ENCODE data around the gene MAD1L1.

The MAD1L1 gene

DNA sequence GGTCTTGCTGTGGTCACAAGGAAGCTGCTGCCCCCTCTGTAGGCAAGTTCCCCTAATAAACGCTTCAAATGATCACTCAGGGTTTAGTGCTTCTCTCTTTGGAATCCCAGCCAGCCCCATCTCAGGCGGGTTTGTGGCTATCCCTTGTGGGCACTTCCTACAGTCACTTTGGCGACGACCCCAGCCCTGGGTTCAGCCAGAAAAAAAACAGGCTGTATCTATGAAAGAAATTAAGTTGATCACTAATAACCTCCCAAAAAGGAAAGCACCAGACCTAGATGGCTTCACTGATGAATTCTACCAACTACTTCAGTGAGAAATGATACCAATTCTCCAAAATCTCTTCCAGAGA lies 208.2 kb downstream of the MAD1L1 start:
- no peak for DNase-seq

DNA sequence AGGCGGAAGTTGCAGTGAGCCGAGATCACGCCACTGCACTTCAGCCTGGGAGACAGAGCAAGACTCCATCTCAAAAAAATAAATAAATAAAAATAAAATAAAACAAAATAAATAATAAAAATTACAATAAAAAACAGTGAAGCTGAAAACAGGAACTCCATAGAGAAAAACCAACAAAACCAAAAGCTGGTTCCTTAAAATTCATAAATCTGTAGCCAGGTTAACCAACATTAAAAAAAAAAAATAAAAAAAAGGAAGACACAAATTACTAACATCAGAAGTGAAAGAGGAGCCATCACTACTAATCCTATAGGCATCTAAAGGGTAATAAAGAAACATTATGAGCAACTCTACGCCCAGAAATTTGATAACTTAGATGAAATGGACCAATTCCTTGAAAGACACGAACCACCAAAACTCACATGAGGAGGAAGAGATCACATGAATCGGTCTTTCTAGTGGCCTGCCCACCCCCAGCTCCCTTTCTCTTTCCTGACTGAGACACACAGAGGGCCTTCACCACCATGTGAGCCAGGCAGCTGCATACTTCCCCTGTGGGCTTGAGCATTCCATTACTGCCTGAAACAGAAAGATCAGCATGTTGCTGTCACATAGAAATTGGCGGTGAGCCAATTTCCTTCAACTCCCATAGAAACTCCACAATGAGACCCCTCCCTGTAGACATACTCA lies 208.7 kb downstream of the MAD1L1 start:
- DNase-seq, result no peak

DNA sequence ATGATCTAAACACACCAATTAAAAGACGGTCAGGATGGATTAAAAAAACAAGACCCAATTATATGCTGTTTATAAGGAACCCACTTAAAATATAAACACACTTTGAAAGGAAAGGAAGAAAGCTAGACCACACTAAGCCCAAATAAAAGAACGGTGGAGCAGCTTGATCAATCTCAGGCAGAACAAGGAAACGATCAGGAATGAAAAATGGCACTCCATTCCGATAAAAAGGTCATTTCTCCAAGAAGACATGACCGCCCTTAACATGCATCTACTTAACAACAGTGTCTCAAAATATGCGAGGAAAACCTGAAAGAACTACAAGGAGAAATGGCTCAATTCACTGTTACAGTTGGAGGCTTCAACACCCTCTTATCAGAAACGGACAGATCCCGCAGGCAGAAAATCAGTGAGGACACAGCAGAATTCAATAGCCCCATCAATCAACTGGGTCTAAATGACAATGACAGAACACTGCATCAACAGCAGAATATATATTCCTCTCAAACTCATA lies 210.0 kb downstream of the MAD1L1 start:
- no peak for DNase-seq

DNA sequence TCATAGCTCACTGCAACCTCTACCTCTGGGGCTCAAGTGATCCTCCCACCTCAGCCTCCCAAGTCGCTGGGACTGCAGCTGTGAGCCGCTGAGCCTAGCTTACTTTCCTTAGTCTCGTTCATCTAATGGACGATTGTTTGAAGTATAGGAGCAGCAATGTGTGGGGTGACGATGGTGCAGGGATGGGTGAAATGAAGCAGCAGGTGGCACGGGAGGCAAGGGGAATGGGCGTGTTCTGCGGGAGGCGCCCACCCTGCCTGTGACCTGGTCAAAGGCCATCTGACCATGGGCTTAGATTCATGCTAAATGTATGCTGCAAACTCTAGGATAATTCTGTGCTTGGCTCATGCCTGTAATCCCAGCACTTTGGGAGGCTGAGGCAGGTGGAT lies 210.7 kb downstream of the MAD1L1 start:
- DNase-seq, result no peak

DNA sequence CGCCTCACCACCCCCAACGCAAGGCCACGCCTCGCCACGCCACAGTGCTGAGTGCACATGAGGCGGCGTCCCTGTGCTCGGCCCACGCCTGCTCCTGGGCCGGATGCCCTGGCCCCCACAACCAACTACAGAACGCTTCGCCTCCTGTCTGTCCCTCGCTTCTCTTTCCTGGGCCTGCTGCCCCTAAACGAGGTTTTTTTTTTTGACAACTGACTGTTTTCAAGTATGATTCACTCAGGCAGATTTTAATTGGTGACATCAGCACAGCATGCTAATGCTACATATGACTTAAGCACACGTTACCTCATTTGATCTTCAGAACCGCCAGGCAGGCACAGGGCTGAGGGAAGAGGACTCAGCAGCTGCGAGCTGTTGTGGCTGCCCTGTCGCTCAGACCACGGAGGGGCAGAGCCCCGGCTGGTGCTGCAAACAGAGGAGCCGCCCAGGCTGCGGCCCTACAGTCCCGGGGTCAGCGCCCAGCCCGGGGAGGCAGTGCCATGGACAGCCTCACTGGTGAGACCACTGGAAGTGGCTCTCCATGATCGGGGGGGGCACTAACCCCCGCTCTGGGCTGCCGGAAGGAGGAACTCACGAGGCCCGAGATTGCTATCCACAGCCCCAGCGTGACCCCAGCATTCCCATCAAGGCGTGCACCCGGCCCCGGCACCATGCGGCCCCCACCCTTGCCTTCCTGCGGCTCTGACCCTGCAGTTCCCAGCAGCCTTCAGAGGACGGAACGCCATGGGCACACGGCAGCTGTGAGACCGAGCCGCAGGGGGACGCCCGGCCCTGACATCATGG lies 212.8 kb downstream of the MAD1L1 start:
- peak; percentile 28 for DNase-seq

DNA sequence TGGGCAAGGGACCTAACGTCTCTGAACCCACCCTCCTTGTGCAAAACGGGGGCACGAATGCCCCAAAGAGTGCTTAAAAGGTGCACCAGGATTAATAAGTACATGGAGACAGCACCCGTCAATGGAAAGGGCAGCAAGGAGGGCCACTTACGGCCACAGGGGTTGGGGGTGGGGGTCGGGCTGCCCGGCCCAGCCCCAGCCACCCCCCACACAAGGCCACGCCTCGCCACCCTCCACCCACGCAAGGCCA lies 213.4 kb downstream of the MAD1L1 start:
- DNase-seq, result no peak

DNA sequence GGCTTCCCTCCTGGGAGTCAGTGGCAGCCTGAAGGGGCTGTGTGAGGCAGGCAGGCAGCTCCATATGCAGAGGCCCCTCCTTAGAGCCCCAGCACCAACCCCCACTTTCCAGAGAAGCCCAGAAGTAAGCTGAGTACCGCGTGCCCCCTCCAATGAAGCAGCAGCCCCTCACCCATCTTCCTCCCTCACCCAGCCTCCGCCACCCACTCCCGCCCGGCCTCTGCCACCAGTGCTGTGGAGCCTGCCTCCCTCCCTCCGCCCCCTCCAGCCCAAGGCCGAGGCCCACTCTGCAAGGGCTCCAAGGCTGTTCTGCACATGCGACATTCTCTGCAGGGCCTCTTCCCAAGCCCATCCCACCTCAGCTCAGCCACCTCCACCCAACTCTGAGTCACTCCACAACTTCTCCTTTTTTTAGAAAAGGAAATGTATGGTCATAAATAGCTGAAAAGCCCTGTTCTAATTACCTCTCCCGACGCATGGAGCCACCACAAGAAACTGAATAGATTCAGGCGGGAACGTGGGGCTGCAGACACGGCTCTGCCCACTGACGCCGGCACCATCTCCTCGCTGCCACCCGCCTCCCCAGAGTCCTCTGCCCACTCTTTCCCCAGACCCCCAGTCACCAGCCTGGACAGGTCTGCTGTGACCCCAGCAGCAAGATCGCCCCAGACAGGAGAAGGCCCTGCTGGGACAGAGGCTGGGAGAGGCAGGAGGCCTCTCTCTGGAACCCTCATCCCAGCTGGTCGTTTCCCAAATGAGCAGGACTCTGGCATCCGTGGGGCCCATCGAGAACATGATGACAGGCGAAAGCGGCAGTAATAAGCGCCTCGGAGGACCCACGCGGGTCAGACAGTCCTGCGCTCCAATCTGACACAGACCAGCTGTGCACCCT lies 213.9 kb downstream of the MAD1L1 start:
- peak; percentile 11 for DNase-seq

DNA sequence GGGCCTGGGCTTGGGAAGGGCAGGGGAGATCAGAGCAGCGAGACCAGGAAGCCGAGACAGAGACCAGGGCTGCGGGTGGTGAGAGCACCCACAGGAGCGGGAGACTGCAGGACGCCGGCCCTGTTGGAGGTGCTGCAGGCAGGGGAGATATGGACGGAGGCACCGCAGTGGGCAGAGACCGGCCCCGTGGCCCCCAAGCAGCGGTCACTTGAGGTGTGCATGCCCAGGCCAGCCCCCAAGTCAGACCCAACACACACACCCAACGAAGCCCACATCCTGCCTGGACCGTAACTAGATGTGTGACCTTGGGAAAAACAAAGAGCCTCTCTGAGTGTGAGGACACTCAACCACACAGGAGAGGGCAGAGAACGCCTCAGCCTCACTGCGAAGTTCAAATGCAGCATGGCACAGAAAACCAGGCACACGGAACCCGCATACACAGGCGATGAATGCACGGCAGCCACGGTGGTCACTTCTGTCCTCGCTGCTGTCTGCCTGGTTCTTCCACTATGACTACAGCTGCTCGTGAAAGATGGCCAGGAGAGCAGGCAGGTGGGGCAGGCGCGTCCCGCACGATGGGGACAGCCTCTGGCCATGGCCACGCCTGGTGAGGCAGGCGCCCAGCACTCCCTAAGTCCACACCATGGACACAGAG lies 214.7 kb downstream of the MAD1L1 start:
- DNase-seq, result no peak

DNA sequence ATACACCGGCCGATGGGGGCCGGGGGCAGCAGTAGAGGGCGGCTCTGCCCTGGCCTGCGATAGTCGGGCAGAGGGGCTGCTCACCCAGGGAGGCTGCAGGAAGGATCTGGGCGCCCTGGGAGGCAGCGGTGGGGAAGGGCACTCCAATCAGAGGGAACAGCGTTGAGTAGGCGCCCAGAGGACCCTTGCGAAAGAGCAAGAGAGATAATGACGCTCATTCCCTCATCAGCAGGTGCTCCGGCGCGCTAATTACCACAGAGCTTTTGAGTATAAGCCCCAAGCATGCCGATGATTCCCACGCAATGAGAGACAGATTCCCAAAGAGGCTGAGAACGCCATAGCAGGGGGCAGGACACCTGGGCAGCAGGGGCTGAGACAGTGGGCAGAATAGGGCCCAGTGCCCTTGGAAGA lies 215.3 kb downstream of the MAD1L1 start:
- no peak for DNase-seq

DNA sequence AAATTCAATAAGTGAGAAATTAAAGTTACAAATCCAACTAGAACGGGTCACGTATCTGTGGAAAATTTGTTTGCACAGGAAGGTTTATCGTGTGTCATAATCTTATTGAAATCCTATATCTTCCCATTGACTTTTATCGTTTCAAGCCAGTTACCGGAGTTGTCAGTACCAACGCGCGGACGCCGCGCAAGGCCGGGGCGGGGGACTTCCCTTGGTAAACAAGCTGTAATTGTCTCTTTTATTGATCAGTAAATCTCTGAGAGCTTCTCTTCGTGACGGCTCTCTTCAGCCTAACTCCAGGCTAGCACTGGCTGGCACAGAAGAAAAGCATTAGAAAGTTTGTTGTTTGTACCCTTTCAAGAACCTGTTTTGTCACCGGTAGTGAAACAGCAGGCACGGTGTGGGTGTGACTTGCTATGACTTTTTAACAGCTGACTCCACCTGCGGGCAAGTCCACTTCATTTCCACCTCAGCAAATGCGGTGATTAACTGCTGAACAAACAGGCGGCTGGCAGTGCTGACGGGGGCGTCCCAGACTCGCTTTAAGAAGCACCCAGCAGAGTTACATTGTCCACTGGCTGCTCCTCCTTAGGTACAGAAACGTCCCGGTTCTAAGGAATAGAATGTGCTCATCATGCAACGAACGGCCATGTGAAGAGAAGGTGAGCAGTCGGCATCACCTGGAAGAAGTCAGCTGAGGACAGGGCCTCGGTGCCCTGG lies 215.8 kb downstream of the MAD1L1 start:
- no peak for DNase-seq

DNA sequence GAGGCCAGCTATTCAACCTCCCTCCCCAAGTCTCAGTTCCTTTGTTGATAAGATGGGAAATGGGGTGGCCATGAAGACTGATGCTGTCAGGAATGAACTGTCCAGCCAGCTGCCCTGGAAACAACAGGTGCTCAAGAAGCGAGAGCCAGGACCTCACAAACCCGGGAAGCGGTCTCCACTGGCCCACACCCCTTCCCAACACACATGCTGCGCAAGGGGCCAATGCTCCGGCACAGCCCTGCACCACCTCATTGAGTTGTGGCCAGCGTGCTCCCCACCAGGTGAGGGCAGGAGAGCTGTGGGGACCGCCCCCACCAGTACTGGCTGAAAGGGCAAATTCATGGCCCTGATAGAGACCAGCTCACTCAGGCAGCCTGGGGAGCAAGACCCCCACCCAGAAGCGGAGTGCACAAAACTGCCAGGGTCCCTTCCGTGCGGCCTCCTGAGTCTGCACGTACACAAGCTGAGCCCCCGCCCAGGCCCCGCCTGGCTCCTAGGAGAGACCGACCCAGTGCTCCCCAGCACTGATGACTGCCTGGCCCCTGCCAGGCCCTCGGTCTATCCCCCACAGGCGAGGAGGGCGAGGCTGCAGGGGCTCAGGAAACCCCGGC lies 216.6 kb downstream of the MAD1L1 start:
- no peak for DNase-seq

DNA sequence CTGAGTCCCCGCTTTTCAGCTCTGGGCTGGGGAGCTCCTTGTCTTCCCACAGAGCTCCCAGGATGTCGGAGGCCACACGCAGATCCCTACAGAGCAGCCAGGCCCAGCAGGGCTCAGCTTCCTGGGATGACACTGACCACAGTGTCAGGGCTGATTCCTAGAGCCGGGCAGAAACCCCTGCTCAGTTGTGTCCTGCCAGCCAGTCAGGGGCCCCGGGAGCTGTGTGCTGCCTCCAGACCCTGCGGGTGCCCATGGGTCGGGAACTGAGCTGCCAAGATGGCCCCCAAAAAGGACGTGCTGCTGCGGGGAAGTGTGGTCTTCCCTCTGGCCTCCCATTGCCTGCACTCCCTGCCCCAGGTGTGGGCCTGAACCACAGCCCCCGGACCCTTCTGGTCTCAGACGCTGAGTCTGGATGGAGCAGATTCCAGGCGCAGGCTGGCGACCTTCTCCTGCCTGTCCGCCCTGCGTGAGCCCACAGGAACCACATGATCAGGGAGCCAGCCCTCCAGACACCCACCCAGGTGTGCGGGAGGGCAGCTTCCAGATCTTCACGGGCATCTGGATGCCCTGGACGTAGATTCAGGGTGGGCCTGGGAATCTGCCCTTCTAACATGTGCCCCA lies 217.4 kb downstream of the MAD1L1 start:
- DNase-seq, result no peak

DNA sequence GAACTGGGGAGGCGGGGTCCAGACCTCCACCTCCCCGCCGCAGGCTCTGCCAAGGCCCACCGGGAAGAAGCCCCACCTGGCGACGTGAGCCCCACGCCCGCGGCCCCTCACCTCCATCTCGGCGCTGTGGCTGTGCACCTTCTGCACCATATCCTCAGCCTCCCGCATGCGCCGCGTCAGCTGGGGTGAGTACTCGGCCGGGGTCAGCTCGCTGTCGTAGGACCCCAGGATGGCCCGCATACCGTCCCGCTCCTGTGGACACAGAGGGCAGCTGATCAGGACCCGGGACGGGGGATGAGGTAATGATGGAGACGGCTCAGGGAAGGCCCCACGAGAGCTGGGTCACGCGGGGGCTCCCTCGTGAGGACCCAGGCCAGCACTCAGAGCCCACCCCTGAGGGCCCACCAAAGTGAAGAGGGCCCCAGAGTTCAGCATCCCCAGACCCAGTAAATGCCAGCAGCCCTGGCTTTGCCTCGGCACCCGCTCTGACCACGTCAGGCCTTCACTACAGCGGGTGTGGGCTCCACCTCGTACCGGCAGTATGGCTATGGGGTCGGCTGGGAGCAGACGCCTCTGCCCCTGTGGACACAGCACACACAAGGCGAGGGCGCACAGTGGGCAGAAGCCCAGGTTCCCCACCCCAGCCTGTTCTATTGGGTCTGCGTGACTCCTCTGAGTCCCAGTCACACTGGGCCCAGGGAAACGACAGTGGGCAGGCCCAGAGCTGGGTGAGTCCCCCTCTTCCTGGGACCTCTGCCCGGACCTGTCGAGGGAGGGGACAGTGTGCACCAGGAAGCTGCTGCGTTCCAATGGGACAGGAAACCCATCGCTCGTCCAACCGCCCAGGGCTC lies 218.1 kb downstream of the MAD1L1 start:
- no peak for DNase-seq

DNA sequence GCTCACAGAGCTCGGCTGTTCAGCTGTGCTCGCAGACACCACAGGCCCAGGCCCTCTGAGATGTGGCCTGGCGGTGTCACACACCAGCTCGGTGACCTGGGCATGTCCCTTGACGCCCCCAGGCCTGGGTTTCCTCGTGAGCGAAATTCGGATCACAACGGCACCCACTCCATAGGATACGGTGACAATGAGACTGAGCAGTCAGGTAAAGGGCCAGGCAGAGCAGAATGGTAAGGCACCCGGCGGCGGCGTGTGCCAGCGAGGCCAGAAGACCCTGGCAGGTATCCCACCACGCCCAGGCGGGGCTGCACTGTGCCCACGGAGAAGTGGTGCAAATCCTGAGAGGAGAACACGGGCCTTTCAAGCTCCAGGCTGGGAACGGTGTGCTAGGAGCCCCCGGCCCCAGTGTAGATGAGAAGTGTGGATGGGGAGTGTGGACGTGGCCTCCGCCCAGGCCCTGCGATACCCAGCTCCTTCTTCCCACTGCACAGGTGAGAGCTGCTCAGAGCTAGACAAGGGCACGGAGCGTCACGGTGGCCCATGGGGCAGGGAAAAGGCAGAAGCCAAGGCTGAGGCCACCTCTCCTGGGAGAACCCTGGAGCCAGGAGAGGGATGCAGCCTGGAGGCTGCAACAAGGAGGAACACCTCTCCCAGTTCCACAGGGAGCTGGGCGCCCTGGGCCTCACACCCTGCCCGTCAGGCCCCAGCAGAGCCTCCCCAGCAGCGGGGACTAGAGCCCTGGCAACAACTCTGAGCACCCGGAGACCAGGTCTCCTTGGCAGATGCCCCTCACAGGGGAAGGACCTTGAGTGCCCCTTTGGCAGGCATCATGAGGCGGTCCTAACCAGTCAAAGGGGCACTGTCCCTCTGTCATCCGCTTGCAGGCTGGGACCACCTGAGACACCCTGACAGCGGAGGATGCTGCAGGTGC lies 219.1 kb downstream of the MAD1L1 start:
- no peak for DNase-seq

DNA sequence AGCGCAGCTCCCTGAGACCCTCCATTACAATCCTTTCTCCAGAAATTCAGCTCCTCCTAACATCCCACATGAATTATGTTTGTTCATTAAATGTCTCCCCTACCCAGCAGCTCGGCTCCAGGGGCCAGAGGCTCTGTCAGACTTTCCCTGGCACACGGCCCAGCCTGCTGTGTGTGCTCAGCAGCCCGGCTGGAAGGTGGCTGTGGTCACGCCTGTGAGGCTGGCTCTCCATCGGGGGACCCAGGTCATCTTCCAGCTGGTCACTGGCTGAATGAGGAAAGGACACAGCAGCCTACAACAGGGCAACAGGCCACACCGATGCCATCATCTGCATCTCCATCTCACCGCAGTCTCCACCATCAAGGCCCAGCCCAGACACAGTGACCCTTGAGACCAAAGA lies 219.8 kb downstream of the MAD1L1 start:
- DNase-seq, result no peak

DNA sequence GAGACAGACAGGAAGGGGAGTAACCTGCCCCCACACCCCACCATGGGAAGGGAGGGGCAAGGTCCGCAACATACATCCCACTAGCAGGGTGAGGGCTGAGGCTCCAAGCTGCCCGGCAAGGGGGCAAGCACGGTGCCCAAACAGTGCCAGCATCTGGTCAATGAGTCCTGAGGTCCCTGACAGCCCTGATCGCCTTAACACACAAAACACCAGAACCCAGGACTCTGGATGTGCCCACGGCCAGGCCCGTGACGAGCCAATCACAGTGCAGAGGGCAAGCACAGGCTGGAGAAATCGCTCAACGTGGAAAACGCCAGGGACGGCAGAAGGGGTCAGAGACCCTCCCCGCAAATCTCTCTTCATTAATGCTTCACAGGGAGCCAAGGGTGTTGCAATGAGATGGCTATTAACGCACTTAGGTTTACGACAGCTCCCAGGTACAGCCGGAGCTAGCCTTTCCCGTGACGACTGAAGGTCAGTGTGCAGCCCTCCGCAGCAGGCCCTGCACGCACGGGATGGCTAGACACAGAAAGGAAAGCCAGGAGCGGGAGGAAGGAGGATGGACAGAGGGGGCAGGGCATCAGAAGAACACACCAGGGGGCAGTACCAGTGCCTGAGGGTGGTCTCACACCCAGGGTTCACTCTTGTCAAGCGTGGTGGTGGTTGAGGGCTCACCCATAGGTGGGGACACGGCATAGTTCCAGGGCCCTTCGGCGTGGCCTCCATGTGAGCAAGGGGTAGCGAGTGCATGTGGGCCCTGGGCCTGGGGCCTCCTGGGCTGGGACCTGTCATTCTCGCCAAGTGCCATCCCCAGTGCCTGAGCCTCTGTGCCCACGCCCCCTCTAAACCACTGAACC lies 220.5 kb downstream of the MAD1L1 start:
- no peak for DNase-seq

DNA sequence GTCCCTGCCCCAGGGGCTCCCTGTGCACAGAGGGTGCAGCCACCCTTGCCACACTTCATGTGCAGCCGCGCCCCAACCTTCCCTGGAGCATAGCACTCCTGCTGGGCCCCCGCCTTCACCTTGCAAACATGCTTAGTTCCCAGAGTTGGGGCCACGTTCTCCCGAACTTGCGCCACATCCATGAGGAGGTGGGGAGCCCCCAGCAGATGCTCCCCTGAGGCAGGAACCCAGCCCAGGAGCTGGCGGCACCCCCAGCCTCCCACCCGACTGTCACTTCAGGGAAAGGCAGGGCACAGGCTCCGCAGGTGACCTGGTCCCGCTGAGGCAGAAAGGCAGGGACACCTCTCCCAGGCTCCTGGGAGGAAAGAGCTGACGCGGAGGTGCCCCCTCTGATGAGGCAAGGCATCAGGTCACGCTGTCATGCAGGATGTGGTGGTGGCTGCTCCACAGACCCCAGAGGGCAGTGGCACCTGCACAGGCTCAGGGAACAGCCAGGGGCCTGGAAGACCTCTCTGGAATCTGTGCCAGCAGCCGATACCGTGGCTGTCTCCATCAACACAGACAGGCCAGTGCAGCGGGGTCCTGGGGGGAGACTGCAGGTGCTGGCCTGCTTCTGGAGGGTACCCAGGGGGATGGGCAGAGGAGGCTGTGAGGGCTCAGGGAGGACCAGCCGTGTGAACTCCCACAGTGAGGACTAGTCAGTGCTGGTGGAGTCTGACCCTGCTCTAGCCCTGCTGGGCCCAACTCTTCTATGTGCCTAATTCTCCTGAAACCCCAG lies 221.3 kb downstream of the MAD1L1 start:
- DNase-seq, result no peak

Measured in CD4-positive, alpha-beta T cell treated with Interleukin-21 for 1 hour (primary cell).